ENCODE data around the gene UBA6.

The UBA6 gene

GRCh38 chr4:67587156-67587555, 113.8 kb downstream of the UBA6 start:
- intact Hi-C loops (cut with DNase I), result no loop called here
- no peak for DNase-seq

GRCh38 chr4:67584496-67584895, 116.5 kb downstream of the UBA6 start:
- intact Hi-C loops (cut with DNase I), result no loop called here
- DNase-seq, result no peak

GRCh38 chr4:67581913-67582312, 119.0 kb downstream of the UBA6 start:
- no peak for DNase-seq
- intact Hi-C loops (cut with DNase I), result no loop called here

- intact Hi-C loops (cut with DNase I), result no loop called here
- DNase-seq, result no peak
Measured at GRCh38 chr4:67581208-67581857, 119.6 kb downstream of the UBA6 start.

GRCh38 chr4:67580577-67580976, 120.4 kb downstream of the UBA6 start:
- intact Hi-C loops (cut with DNase I), result no loop called here
- DNase-seq, result no peak

GRCh38 chr4:67576538-67576937, 124.4 kb downstream of the UBA6 start:
- intact Hi-C loops (cut with DNase I), result no loop called here
- DNase-seq, result no peak

GRCh38 chr4:67576059-67576466, 124.9 kb downstream of the UBA6 start:
- intact Hi-C loops (cut with DNase I), result no loop called here
- DNase-seq, result no peak

- intact Hi-C loops (cut with DNase I), result no loop called here
- no peak for DNase-seq
Measured at GRCh38 chr4:67575232-67576058, 125.5 kb downstream of the UBA6 start.

GRCh38 chr4:67573193-67573592, 127.8 kb downstream of the UBA6 start:
- DNase-seq, result no peak
- intact Hi-C loops (cut with DNase I), result no loop called here

- intact Hi-C loops (cut with DNase I), result no loop called here
Measured at GRCh38 chr4:67571975-67572374, 129.0 kb downstream of the UBA6 start.

GRCh38 chr4:67570537-67570936, 130.4 kb downstream of the UBA6 start:
- no peak for DNase-seq
- intact Hi-C loops (cut with DNase I), result no loop called here

More at GRCh38 chr4:67571975-67572374, 129.0 kb downstream of the UBA6 start:
- no peak for DNase-seq

- DNase-seq, result no peak
- intact Hi-C loops (cut with DNase I), result no loop called here
Measured at GRCh38 chr4:67568820-67569219, 132.1 kb downstream of the UBA6 start.

GRCh38 chr4:67566335-67566734, 134.6 kb downstream of the UBA6 start:
- no peak for DNase-seq
- intact Hi-C loops (cut with DNase I), result no loop called here

- DNase-seq, result no peak
- intact Hi-C loops (cut with DNase I), result no loop called here
Measured at GRCh38 chr4:67565284-67565683, 135.7 kb downstream of the UBA6 start.
